Measurements from ENCODE around the gene NOM1.

NOM1 gene

GRCh38 chr7:156963472-156963871 lies 14.0 kb downstream of the NOM1 start:
- TF ChIP-seq, protein P1, sequence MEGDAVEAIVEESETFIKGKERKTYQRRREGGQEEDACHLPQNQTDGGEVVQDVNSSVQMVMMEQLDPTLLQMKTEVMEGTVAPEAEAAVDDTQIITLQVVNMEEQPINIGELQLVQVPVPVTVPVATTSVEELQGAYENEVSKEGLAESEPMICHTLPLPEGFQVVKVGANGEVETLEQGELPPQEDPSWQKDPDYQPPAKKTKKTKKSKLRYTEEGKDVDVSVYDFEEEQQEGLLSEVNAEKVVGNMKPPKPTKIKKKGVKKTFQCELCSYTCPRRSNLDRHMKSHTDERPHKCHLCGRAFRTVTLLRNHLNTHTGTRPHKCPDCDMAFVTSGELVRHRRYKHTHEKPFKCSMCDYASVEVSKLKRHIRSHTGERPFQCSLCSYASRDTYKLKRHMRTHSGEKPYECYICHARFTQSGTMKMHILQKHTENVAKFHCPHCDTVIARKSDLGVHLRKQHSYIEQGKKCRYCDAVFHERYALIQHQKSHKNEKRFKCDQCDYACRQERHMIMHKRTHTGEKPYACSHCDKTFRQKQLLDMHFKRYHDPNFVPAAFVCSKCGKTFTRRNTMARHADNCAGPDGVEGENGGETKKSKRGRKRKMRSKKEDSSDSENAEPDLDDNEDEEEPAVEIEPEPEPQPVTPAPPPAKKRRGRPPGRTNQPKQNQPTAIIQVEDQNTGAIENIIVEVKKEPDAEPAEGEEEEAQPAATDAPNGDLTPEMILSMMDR (conservative IDR thresholded peaks at IDR 0.05), result no peak
- no peak overlapping the region for H3K27ac ChIP-seq

- TF ChIP-seq, protein P1 (conservative IDR thresholded peaks at IDR 0.05), result no peak
- H3K27ac ChIP-seq, result no peak overlapping the region
Measured at GRCh38 chr7:156964971-156965370, 15.5 kb downstream of the NOM1 start.

GRCh38 chr7:156966387-156966786 lies 16.9 kb downstream of the NOM1 start:
- TF ChIP-seq, protein P1 (conservative IDR thresholded peaks at IDR 0.05), result no peak
- H3K27ac ChIP-seq, result no peak overlapping the region

DNA sequence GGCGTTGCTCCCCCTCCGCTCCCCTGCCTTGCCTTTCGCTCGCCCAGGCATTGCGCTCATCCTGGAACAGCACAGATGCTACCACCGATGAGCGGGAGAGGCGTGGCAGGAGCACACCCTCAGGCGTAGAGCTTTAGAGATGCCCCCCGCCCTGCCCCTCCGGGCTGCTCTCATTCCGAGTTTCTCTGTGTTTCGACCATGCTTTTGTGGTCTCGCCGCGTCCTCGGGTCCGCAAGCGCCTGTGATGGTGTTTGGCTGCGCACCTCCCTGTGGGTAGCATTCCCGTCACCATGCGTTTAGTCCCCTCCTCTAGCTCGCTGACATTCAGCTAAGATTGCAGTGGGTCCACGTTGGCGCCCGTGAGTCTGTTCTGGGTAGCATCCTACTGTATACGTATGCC lies 18.7 kb downstream of the NOM1 start:
- no peak overlapping the region for H3K27ac ChIP-seq
- TF ChIP-seq, protein P1 (conservative IDR thresholded peaks at IDR 0.05), result no peak

DNA sequence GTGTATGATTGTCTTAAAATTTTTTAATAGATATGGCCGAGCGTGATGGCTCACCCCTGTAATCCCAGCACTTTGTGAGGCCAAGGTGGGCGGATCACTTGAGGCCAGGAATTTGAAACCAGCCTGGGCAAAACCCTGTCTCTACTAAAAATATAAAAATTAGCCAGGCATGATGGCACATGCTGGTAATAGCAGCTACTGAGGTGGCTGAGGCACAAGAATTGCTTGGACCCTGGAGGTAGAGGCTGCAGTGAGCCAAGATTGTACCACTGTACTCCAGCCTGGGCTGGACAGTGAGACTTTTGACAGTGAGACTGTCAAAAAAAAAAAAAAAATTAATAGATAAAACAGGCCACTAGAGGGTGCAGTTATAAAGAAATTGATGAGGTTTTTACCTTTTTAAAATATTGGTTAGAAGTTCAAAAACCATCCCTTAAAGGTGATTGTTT lies 20.5 kb downstream of the NOM1 start:
- TF ChIP-seq, protein P1 (conservative IDR thresholded peaks at IDR 0.05), result peak; percentile 68
- no peak overlapping the region for H3K27ac ChIP-seq

GRCh38 chr7:156975620-156976019 lies 26.1 kb downstream of the NOM1 start:
- TF ChIP-seq, protein P1 (conservative IDR thresholded peaks at IDR 0.05), result no peak
- no peak overlapping the region for H3K27ac ChIP-seq

DNA sequence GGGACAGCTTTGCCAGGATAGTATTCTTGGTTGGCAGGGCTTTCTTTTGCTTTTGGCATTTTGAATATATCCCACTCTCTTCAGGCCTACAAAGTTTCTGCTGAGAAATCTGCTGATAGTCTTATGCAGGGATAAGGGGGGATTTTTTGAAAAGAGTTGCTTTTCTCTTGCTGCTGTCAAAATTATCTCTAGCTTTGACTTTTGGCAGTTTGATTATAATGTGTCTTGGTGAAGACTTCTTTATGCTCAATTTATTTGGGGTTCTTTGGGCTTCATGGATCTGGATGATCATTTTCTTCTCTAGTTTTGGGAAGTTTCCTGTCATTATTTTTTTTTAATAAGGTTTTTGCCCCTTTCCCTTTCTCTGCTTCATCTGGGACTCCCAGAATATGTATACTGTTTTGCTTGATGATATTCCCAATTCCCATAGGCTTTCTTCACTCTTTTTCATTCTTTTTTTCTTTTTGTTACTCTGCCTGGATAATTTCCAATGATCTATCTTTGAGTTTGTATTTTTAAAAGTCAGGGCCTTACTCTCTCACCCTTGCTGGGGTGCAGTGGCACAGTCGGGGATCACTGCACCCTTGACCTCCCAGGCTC lies 29.6 kb downstream of the NOM1 start:
- TF ChIP-seq, protein P1 (conservative IDR thresholded peaks at IDR 0.05), result no peak
- no peak overlapping the region for H3K27ac ChIP-seq

Measured in VCaP (cell line).